Prostate gland (tissue), 2 donors: Measurements from ENCODE around the gene TEX54.
A peak's percentile ranks its signal among the peaks of the same experiment; 100 is the strongest.

Experiments
- CTCF ChIP-seq, 4 experiments: fragments of 200-600 bp in 2 of 4; fragments of 450-650 bp in 2 of 4; sonication (generic) in 2 of 4; IDR thresholded peaks; 1 replicate in 3 of 4; 2 replicates in 1 of 4; pipeline ENCODE4 v1.5.1; 2016 to 2019; ENCODE audit warnings: antibody characterized with exemption in 4 of 4, mild to moderate bottlenecking in 2 of 4, moderate library complexity in 2 of 4
- POLR2A ChIP-seq: fragments of 450-650 bp; IDR thresholded peaks from one replicate; pipeline ENCODE4 v1.6.1; 2016; ENCODE audit warnings: antibody characterized with exemption, mild to moderate bottlenecking
- POLR2AphosphoS5 ChIP-seq: sonication (generic); formaldehyde crosslinking; IDR thresholded peaks from one replicate; pipeline ENCODE4 v1.6.1; 2017; ENCODE audit warnings: antibody characterized with exemption

GRCh38 chr11:62805076-62805892 lies 27.4 kb downstream of the TEX54 start, which contains the start of gene NXF1:
- peak in 3 of 4 experiments; percentile 9 to 42 (median 37) for TF ChIP-seq CTCF (IDR thresholded peaks at IDR 0.05)
- TF ChIP-seq POLR2A: peak; percentile 100
- peak; percentile 100 for TF ChIP-seq POLR2AphosphoS5
